ENCODE data around the gene RPS6KL1.

RPS6KL1 gene

GRCh38 chr14:74922752-74923401 is at the start of gene RPS6KL1:
RPS6KL1 (minus strand) TSS chr14:74923260; CDS start chr14:74921541, 1,719 bp downstream.
- no peak for DNase-seq

- no peak for DNase-seq
Observed at GRCh38 chr14:74968811-74969210, 45.8 kb upstream of the RPS6KL1 start.

GRCh38 chr14:74965486-74966153 is 42.6 kb upstream of the RPS6KL1 start:
- DNase-seq: no peak

GRCh38 chr14:74964787-74965485 is 41.9 kb upstream of the RPS6KL1 start:
- DNase-seq: no peak

- DNase-seq: no peak
Observed at GRCh38 chr14:74963705-74964271, 40.7 kb upstream of the RPS6KL1 start.

- DNase-seq: no peak
Observed at GRCh38 chr14:74963178-74963704, 40.2 kb upstream of the RPS6KL1 start.

- no peak for DNase-seq
Observed at GRCh38 chr14:74962493-74962892, 39.4 kb upstream of the RPS6KL1 start.

GRCh38 chr14:74962046-74962445 is 39.0 kb upstream of the RPS6KL1 start:
- no peak for DNase-seq

- no peak for DNase-seq
Observed at GRCh38 chr14:74961238-74961911, 38.3 kb upstream of the RPS6KL1 start.

- DNase-seq: no peak
Observed at GRCh38 chr14:74960736-74961135, 37.7 kb upstream of the RPS6KL1 start.

- DNase-seq: no peak
Observed at GRCh38 chr14:74959596-74960180, 36.6 kb upstream of the RPS6KL1 start.

- no peak for DNase-seq
Observed at GRCh38 chr14:74956280-74957072, 33.4 kb upstream of the RPS6KL1 start.

- no peak for DNase-seq
Observed at GRCh38 chr14:74956027-74956279, 32.9 kb upstream of the RPS6KL1 start.

GRCh38 chr14:74955229-74956026 is 32.4 kb upstream of the RPS6KL1 start, which contains the start of gene PGF:
PGF (minus strand) TSS chr14:74955597; CDS start chr14:74955242, 355 bp downstream.
- DNase-seq: no peak

- DNase-seq: no peak
Observed at GRCh38 chr14:74954947-74955228, 31.8 kb upstream of the RPS6KL1 start.

GRCh38 chr14:74954232-74954946 is 31.3 kb upstream of the RPS6KL1 start:
- DNase-seq: no peak

- DNase-seq: no peak
Observed at GRCh38 chr14:74953686-74954085, 30.6 kb upstream of the RPS6KL1 start.

- no peak for DNase-seq
Observed at GRCh38 chr14:74952697-74953484, 29.8 kb upstream of the RPS6KL1 start.

- DNase-seq: no peak
Observed at GRCh38 chr14:74952180-74952665, 29.2 kb upstream of the RPS6KL1 start.

Measured in SIG-M5 (cell line).